SK-N-SH (cell line): ENCODE measurements around the gene UCP3.

Experiments
- CTCF ChIP-seq: fragments of 200-600 bp; sonication (generic); IDR thresholded peaks from 2 replicates; pipeline ENCODE4 v1.6.1; 2017; ENCODE audit warnings: antibody characterized with exemption, mild to moderate bottlenecking, moderate library complexity
- EP300 ChIP-seq, 2 experiments: IDR thresholded peaks; 2 replicates each; pipeline versions ENCODE4 v1.4.0 to v1.6.1; 2012; ENCODE audit warnings: borderline replicate concordance in 1 of 2, low read depth in 1 of 2, low read length in 1 of 2
- EZH2phosphoT487 ChIP-seq: fragments of 200-600 bp; sonication (generic); IDR thresholded peaks from 2 replicates; pipeline ENCODE4 v1.6.1; 2017; ENCODE audit warnings: low read depth, mixed run types, mild to moderate bottlenecking, antibody characterized with exemption, moderate library complexity, borderline replicate concordance
- FOXM1 ChIP-seq: IDR thresholded peaks from 2 replicates; pipeline ENCODE4 v1.4.0; 2012; ENCODE audit warnings: low read depth, mild to moderate bottlenecking
- GATA2 ChIP-seq: sonication (generic); formaldehyde crosslinking; IDR thresholded peaks from 2 replicates; pipeline ENCODE4 v1.5.0; 2020; ENCODE audit warnings: mild to moderate bottlenecking, missing genetic modification reagents
- JUND ChIP-seq: IDR thresholded peaks from 2 replicates; pipeline ENCODE4 v1.4.0; 2012
- MAX ChIP-seq: IDR thresholded peaks from 2 replicates; pipeline ENCODE4 v1.4.0; 2012; ENCODE audit warnings: low read depth
- POLR2AphosphoS5 ChIP-seq: IDR thresholded peaks from 2 replicates; pipeline ENCODE4 v1.6.1; 2012; ENCODE audit warnings: low read depth, low read length
- RAD21 ChIP-seq: IDR thresholded peaks from 2 replicates; pipeline ENCODE4 v1.6.1; 2012; ENCODE audit warnings: mild to moderate bottlenecking, low read length
- RCOR1 ChIP-seq: fragments of 150-350 bp; IDR thresholded peaks from 2 replicates; pipeline ENCODE4 v1.6.1; 2017; ENCODE audit warnings: antibody characterized with exemption, low read length
- RXRA ChIP-seq: IDR thresholded peaks from 2 replicates; pipeline ENCODE4 v1.4.0; 2012; ENCODE audit warnings: low read depth, mild to moderate bottlenecking, borderline replicate concordance
- YY1 ChIP-seq: IDR thresholded peaks from 2 replicates; pipeline ENCODE4 v1.4.0; 2012; ENCODE audit warnings: low read depth, mild to moderate bottlenecking
- ZBTB33 ChIP-seq: IDR thresholded peaks from 2 replicates; pipeline ENCODE4 v1.4.0; 2012; ENCODE audit warnings: low read depth, borderline replicate concordance

- TF ChIP-seq YY1, result no peak
- TF ChIP-seq CTCF, result no peak
- TF ChIP-seq RAD21, result no peak
- no peak for TF ChIP-seq GATA2 (CRISPR knock-in tag)
- TF ChIP-seq MAX, result no peak
- no peak for TF ChIP-seq POLR2AphosphoS5
- TF ChIP-seq EZH2phosphoT487, result no peak
- no peak for TF ChIP-seq EP300 (IDR thresholded peaks at IDR 0.05; ENCODE audit: borderline replicate concordance in 1 of 2, low read depth in 1 of 2, low read length in 1 of 2)
- no peak for TF ChIP-seq RXRA
- TF ChIP-seq RCOR1, result no peak
- no peak for TF ChIP-seq ZBTB33
- no peak for TF ChIP-seq FOXM1
- no peak for TF ChIP-seq JUND
These were observed 905 bp upstream of the UCP3 start for GRCh38 chr11:74009675-74010305.
